ENCODE data around the gene SLC25A26. TPM values are rescaled to one million over a fixed set of nuclear protein-coding genes. Genes with fewer than 3 reads are reported as not detected.
"Not testable (repeated sequence)": the region's sequence is repeated elsewhere in the genome, so short reads cannot be mapped to it uniquely, and the experiment has no call there.

Gene SLC25A26
- polyA plus RNA-seq, 1 donor = 26.4 TPM

GRCh38 chr3:66270288-66270687, 49.5 kb downstream of the SLC25A26 start:
- no peak for DNase-seq (ENCODE audit: low read depth)

GRCh38 chr3:66270701-66271100, 49.9 kb downstream of the SLC25A26 start:
- no peak for DNase-seq (ENCODE audit: low read depth)

DNA sequence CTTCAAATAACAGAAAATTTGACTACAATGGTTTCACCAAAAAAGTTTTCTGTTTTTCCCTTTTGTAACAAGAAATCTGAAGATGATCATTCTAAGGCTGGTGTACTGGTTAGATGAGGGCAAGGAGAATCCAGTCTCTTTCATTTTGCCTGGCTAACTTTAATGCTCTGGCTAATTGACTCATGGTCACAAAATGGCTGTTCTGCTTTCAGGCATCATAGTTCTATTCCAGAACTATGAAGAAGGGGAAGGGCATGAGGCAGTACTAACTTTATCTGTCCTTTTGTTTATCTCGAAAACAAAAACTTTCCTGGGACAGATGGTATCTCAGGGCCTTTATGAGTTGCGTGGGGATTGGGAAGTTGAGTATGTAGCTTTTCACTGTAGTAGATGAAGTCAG, 50.4 kb downstream of the SLC25A26 start:
- DNase-seq (ENCODE audit: low read depth) = no peak

DNA sequence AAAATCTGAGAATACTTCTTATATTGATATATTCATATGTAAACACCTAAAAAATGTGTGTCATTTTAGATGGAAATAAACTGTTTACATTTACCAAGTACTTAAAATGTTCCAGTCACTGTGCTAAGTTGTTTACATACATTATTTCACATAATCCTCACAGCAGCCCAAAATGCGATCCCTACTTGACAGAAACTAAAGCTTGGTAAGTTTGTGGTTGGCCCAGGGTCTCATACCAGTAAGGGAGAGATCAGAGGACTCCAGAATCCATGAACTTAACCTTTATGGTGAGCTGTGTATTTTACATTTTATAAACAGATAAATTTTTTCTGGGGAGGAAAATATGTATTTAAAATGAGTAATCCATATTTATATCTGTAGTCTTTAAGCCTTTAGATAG, 51.2 kb downstream of the SLC25A26 start:
- no peak for DNase-seq (ENCODE audit: low read depth)

DNA sequence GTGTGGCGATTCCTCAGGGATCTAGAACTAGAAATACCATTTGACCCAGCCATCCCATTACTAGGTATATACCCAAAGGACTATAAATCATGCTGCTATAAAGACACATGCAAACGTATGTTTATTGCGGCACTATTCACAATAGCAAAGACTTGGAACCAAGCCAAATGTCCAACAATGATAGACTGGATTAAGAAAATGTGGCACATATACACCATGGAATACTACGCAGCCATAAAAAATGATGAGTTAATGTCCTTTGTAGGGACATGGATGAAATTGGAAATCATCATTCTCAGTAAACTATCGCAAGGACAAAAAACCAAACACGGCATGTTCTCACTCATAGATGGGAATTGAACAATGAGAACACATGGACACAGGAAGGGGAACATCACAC, 54.0 kb downstream of the SLC25A26 start:
- DNase-seq (ENCODE audit: low read depth) = not testable (repeated sequence)

DNA sequence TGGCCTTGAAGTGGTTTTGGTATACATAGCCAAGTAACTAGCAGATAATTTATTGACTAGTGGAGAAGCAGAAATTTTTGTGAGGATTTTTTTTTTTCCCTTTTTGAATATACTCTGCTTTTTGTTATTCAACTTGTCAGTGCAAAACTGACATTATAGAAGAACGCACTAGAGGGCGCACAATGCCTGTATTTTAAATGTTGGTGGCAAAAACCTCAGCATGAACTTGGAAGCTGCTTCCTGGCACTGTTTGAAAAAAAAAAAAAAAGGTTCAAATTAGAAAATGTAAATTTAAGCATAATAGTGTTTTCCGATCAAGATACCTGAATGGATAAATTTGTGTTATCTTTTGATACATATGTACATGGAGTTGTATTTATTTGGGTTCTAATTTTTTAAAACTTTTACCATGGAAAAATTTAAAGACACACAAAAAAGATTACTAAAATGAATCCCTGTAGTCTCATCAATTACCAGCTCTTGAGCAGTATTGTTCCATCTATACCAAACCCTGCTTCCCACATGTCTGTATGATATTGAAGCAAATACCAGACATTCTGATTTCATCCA, 56.0 kb downstream of the SLC25A26 start:
- no peak for DNase-seq (ENCODE audit: low read depth)

DNA sequence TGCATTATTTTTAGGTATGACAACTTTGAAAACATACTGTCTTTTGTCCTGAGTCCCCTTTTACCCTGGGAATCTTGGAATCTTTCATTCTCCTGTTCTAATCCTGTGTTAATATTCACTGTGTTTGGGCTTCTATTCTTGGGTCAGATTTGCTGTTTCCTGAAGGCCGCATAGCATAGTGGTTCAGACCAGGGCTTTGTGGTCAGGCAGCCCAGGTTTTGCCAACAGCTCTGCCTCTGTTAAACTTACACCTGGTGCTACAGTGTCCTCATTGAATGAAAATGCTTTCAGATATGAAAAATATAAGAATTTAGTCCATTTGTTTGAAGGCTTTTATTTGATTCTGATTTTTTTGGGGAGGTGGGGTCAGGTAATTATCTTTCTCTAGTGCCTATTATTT, 58.4 kb downstream of the SLC25A26 start:
- no peak for DNase-seq (ENCODE audit: low read depth)

- no peak for DNase-seq (ENCODE audit: low read depth)
Observed at GRCh38 chr3:66280304-66280703, 59.5 kb downstream of the SLC25A26 start.

DNA sequence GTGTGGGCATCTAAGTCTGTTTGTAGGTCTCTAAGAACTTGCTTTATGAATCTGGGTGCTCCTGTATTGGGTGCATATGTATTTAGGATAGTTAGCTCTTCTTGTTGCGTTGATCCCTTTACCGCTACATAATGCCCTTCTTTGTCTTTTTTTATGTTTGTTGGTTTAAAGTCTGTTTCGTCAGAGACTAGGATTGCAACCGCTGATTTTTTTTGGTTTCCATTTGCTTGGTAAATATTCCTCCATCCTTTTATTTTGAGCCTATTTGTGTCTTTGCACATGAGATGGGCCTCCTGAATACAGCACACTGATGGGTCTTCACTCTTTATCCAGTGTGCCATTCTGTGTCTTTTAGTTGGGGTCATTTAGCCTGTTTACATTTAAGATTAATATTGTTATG, 71.1 kb downstream of the SLC25A26 start:
- DNase-seq (ENCODE audit: low read depth) = not testable (repeated sequence)

DNA sequence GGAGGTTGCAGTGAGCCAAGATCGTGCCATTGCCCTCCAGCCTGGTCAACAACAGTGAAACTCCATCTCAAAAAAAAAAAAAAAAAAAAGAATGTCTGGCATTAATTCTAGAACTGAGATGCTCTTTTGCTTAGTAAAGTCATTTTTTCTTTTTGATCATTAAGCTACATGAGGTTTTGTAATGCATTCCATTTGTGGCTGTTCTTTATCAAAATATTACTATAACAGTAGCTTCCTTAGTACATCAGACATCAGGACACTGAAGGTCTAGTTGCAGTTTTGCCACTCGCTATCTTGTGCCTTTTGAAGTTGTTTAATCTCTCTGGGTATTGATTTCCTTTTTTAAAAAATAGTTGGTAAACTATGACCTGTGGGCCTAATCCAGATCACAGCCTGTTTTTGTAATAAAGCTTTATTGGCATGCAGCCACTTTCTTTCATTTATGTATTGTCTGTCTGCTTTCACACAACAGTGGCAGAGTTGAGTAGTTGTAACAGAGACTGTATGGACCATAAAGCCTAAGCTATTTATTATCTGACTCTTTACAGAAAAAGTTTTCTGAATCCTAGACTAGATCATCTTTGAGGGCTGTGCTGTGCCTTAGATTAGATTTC, 76.6 kb downstream of the SLC25A26 start:
- DNase-seq (ENCODE audit: low read depth) = no peak

- peak; percentile 48 for DNase-seq (ENCODE audit: low read depth)
Observed at GRCh38 chr3:66297900-66298299, 77.1 kb downstream of the SLC25A26 start.

DNA sequence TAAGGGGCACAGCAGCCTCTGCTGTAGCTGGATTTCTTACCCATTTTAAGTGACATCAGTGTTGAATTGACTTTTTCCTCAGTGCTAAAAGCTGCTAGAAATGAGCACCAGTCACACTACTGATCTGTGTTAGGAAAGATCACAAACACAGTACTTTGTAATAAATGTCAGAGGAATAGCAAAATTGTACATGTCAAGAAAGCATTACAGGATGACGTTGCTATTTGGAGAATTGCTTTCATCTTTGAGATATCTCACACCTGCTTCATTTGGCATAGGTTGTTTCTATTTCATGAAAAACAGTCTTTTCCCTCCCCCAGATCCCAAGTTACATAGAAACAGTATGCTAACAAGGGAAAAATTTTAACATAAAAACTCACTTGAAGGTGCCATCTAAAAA, 77.8 kb downstream of the SLC25A26 start:
- no peak for DNase-seq (ENCODE audit: low read depth)

GRCh38 chr3:66299085-66299484, 78.3 kb downstream of the SLC25A26 start:
- not testable (repeated sequence) for DNase-seq (ENCODE audit: low read depth)

DNA sequence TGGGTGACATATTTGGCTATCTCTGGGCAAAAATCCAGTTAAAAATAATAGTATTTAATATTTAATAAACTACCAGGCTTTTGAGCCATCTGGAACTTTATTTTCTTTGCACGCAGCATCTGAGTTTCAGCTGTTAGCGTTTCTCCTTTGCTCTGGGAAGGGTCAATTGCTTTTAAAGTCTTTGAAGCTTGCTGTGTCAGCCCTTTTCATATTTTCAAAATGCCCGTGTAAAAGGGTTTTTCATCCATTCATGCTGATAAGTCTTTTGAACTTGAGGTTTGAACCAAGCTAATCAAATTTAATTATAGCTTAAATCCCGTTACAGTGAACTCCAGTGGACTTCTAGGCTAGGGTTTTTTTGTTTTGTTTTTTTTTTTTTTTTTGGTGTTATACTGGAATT, 79.1 kb downstream of the SLC25A26 start:
- DNase-seq (ENCODE audit: low read depth) = no peak

DNA sequence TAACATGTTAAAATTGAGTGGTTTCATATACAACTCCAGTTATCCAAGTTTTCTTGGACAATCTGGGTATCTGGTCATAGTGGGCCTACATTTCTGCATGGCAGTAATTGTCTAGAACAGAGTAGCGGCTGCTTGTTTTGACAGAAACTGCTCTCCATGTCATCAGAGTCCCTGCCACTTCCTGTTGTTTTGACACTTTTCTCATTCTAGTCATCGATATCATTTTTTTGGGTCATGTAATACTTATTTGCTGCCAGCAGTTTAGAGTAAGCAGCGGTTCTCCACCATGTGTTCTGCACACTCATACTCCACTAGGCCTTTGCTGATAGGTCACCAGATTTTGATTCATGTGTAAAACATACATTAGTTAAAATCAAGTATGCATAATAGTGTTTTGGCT, 81.5 kb downstream of the SLC25A26 start:
- no peak for DNase-seq (ENCODE audit: low read depth)

DNA sequence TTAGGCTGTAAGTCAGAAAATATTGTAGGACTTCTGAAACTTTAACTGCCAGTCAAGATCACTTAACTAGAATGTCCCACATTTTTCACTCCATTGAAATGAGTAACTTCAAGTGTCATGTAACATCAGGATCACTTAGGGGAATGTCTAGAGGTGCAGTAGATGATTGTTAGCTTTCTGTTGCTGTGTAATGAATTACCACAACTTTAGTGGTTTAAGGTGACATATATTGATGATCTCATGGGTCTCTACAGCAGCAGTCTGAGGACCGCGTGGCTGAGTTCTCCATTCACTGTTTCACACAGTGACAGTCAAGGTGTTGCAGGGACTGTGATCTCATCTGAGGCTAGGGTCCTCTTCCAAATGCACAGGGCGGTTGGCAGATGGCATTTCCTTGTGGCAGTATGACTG, 82.7 kb downstream of the SLC25A26 start:
- DNase-seq (ENCODE audit: low read depth) = no peak

GRCh38 chr3:66304293-66304692, 83.5 kb downstream of the SLC25A26 start:
- no peak for DNase-seq (ENCODE audit: low read depth)

DNA sequence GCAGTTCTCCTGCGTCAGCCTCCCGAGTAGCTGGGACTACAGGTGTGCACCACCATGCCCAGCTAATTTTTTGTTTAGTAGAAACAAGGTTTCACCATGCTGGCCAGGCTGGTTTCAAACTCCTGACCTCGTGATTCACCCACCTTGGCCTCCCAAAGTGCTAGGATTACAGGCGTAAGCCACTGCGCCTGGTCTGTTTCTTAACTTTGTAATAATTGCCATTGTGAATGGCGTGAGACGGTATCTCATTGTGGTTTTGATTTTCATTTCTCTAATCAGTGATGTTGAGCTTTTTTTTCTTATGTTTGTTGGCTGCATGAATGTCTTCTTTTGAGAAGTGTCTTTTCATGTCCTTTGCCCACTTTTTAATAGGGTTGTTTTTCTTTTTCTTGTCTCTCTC, 85.3 kb downstream of the SLC25A26 start:
- DNase-seq (ENCODE audit: low read depth) = not testable (repeated sequence)

- not testable (repeated sequence) for DNase-seq (ENCODE audit: low read depth)
Observed at GRCh38 chr3:66306991-66307390, 86.2 kb downstream of the SLC25A26 start.

GRCh38 chr3:66312039-66312438, 91.2 kb downstream of the SLC25A26 start:
- no peak for DNase-seq (ENCODE audit: low read depth)

- DNase-seq (ENCODE audit: low read depth) = no peak
Observed at GRCh38 chr3:66314455-66314854, 93.7 kb downstream of the SLC25A26 start.

DNA sequence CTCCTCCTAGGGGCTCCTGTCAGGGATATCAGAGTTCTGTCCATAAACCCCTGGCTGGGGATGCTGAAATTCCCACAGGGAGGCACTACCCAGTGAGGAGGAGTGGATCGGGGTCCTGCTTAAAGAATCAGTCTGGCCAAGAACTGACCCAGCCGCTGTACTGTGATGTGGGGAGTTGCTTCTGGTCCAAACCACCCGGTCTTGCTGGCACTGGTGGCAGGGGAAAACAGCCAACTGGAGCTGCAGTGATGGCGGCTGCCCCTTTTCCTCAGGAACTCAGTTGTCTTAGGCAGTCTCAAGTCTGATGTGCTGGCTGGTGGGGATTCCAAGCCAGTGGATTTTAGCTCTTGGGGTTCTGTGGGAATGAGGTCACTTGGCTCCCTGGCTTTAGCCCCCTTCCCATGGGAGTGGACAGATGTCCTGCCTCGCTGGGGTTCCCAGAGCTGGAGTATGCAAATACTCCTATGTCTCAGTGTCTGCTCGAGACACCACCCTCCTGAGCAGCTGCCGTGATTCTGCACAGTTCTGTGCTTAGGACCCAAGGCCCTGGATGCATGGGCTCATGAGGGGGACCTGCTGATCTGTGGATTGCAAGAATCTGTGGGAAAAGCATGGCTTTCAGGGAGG, 97.1 kb downstream of the SLC25A26 start:
- DNase-seq (ENCODE audit: low read depth) = no peak

DNA sequence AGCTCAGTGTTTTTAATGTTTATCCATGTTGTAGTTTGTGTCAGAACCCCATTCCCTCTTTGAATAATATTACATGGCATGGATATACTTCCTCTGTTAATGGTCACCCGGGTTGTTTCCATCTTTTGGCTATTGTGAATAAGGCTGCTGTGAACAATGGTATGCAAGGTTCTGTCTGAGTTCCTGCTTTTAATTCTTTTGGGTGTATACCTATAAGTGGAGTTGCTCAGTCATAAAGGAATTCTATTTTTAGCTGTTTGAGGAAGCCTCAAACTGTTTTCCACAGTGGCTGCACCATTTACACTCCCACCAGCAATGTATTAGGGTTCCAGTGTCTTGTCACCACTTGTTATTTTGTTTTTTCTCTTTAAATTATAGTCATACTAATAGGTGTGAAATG, 99.6 kb downstream of the SLC25A26 start:
- DNase-seq (ENCODE audit: low read depth) = no peak
